ENCODE results near the gene TIMM44.

- TF ChIP-seq POLR2A (IDR thresholded peaks at IDR 0.05; ENCODE audit: low read depth) (no peak), POLR2AphosphoS5 (IDR thresholded peaks at IDR 0.05) (no peak)
- TF ChIP-seq, protein P1, sequence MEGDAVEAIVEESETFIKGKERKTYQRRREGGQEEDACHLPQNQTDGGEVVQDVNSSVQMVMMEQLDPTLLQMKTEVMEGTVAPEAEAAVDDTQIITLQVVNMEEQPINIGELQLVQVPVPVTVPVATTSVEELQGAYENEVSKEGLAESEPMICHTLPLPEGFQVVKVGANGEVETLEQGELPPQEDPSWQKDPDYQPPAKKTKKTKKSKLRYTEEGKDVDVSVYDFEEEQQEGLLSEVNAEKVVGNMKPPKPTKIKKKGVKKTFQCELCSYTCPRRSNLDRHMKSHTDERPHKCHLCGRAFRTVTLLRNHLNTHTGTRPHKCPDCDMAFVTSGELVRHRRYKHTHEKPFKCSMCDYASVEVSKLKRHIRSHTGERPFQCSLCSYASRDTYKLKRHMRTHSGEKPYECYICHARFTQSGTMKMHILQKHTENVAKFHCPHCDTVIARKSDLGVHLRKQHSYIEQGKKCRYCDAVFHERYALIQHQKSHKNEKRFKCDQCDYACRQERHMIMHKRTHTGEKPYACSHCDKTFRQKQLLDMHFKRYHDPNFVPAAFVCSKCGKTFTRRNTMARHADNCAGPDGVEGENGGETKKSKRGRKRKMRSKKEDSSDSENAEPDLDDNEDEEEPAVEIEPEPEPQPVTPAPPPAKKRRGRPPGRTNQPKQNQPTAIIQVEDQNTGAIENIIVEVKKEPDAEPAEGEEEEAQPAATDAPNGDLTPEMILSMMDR (IDR thresholded peaks at IDR 0.05): no peak
Measured at GRCh38 chr19:7908742-7909461, 34.6 kb downstream of the TIMM44 start.

Measured in esophagus muscularis mucosa (tissue), 3 donors.